ENCODE data around the gene ASB5.
"Not testable (repeated sequence)": the region's sequence is repeated elsewhere in the genome, so short reads cannot be mapped to it uniquely, and the experiment has no call there.

The ASB5 gene

DNA sequence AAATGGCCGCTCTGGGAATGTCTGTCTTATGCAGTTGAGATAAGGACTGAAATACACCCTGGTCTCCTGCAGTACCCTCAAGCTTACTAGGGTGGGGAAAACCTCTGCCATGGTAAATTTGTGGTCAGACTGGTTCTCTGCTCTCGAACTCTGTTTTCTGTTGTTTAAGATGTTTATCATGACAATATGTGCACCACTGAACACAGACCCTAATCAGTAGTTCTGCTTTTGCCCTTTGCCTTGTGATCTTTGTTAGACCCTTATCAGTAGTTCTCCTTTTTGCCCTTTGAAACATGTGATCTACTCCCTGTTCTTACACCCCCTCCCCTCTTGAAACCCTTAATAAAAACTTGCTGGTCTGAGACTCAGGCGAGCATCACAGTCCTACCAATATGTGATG, 56.7 kb downstream of the ASB5 start:
- H3K4me1 ChIP-seq (ENCODE audit: insufficient read depth, low read length); H3K4me3 ChIP-seq (ENCODE audit: low read length); H3K27me3 ChIP-seq (ENCODE audit: insufficient read depth, low read length); H3K27ac ChIP-seq (ENCODE audit: low read length); H3K36me3 ChIP-seq (ENCODE audit: insufficient read depth, low read depth, low read length); H3K9me3 ChIP-seq (ENCODE audit: insufficient read depth, low read depth, low read length); H3K9ac ChIP-seq (ENCODE audit: low read depth, low read length): not testable (repeated sequence)

DNA sequence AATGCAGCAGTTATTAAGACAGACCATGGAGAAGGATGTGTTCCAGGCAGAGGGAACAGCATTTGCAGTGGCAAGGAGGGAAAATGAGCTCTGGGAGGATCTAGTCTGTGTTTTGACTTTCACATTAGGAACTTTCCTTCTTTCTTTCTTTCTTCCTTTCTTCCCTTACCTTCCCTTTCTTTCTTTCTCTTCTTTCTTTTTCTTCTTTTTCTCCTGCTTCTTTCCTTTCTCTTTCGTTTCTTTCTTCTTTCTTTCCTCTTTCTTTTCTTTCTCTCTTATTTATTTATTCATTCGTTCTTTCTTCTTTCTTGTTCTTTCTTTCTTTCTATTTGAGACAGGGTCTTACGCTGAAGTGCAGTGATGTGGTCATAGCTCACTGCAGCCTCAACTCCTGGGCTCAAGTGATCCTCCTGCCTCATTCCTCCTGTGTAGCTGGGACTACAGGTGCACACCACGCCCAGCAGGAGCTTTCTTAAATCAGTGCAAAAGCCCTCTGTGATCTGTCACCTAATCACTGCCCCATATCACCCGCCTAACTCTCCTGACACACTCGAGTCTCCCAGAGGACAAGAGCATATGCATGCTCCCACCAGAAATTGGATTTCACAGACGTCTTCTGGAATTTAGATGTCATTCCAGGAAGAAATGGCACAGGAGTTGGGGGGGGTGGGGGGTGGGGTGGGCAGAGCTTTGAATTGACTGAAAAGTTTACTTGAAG, 58.3 kb downstream of the ASB5 start:
- Histone ChIP-seq H3K27me3 (ENCODE audit: insufficient read depth, low read length) (no peaks in the 10 kb centered on the region), H3K9ac (ENCODE audit: low read depth, low read length) (no peak overlapping the region), H3K4me3 (ENCODE audit: low read length) (no peak overlapping the region), H3K27ac (ENCODE audit: low read length) (no peak overlapping the region), H3K36me3 (ENCODE audit: insufficient read depth, low read depth, low read length) (no peaks in the 10 kb centered on the region), H3K9me3 (ENCODE audit: insufficient read depth, low read depth, low read length) (no peaks in the 10 kb centered on the region), H3K4me1 (ENCODE audit: insufficient read depth, low read length) (no peaks in the 10 kb centered on the region)

DNA sequence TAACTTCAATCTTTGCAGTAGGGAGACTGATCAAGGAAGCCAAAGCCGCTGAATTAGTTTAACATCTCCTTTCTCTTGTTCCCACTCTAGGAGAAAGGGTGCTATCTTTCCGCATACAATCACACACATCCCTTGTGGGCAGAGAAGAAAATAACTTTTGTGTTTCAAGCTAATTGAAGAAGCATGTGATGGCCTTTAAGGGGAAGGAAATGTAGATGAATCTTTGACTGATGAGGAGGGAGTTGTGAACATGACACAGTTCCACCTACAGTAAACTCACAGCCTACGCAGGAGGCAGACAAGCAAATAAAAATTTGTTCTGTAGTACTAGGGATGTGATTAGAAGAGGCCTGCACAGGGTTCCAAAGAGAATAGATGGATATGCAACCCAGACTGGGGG, 58.9 kb downstream of the ASB5 start:
- Histone ChIP-seq H3K9ac (ENCODE audit: low read depth, low read length) (no peak overlapping the region), H3K4me1 (ENCODE audit: insufficient read depth, low read length) (no peaks in the 10 kb centered on the region), H3K27ac (ENCODE audit: low read length) (no peak overlapping the region), H3K27me3 (ENCODE audit: insufficient read depth, low read length) (no peaks in the 10 kb centered on the region), H3K36me3 (ENCODE audit: insufficient read depth, low read depth, low read length) (no peaks in the 10 kb centered on the region), H3K4me3 (ENCODE audit: low read length) (no peak overlapping the region), H3K9me3 (ENCODE audit: insufficient read depth, low read depth, low read length) (no peaks in the 10 kb centered on the region)

- Histone ChIP-seq H3K4me3 (ENCODE audit: low read length) (no peak overlapping the region), H3K9me3 (ENCODE audit: insufficient read depth, low read depth, low read length) (no peaks in the 10 kb centered on the region), H3K4me1 (ENCODE audit: insufficient read depth, low read length) (no peaks in the 10 kb centered on the region), H3K27me3 (ENCODE audit: insufficient read depth, low read length) (no peaks in the 10 kb centered on the region), H3K36me3 (ENCODE audit: insufficient read depth, low read depth, low read length) (no peaks in the 10 kb centered on the region), H3K27ac (ENCODE audit: low read length) (no peak overlapping the region), H3K9ac (ENCODE audit: low read depth, low read length) (no peak overlapping the region)
Observed at GRCh38 chr4:176209535-176209934, 59.5 kb downstream of the ASB5 start.

GRCh38 chr4:176207839-176208238, 61.2 kb downstream of the ASB5 start:
- Histone ChIP-seq H3K27me3 (ENCODE audit: insufficient read depth, low read length) (no peaks in the 10 kb centered on the region), H3K9me3 (ENCODE audit: insufficient read depth, low read depth, low read length) (no peaks in the 10 kb centered on the region), H3K4me1 (ENCODE audit: insufficient read depth, low read length) (no peaks in the 10 kb centered on the region), H3K27ac (ENCODE audit: low read length) (no peak overlapping the region), H3K4me3 (ENCODE audit: low read length) (no peak overlapping the region), H3K36me3 (ENCODE audit: insufficient read depth, low read depth, low read length) (no peaks in the 10 kb centered on the region), H3K9ac (ENCODE audit: low read depth, low read length) (no peak overlapping the region)

DNA sequence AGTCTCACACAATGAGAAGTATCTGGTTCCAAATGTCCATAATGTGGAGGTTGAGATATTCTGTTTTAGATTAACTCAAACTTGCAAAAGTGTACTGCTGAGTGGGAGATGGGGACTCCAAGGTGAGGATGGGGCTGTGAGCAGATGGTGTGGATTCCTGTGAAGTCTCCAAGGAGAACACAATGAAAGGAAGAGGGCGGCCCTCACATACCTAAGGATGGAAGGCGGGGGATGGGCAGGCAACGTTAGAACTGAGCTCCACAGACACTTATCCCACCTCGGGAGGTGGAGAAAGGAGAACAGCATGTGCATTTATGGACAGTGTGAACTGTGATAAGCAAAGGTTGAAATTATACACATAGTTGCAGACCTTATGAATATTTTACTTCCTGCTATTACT, 63.7 kb downstream of the ASB5 start:
- Histone ChIP-seq H3K36me3 (ENCODE audit: insufficient read depth, low read depth, low read length) (no peaks in the 10 kb centered on the region), H3K9me3 (ENCODE audit: insufficient read depth, low read depth, low read length) (no peaks in the 10 kb centered on the region), H3K27ac (ENCODE audit: low read length) (no peak overlapping the region), H3K9ac (ENCODE audit: low read depth, low read length) (no peak overlapping the region), H3K4me1 (ENCODE audit: insufficient read depth, low read length) (no peaks in the 10 kb centered on the region), H3K4me3 (ENCODE audit: low read length) (no peak overlapping the region), H3K27me3 (ENCODE audit: insufficient read depth, low read length) (no peaks in the 10 kb centered on the region)

GRCh38 chr4:176198316-176198903, 70.6 kb downstream of the ASB5 start:
- Histone ChIP-seq H3K9me3 (ENCODE audit: insufficient read depth, low read depth, low read length) (no peaks in the 10 kb centered on the region), H3K4me3 (ENCODE audit: low read length) (no peak overlapping the region), H3K4me1 (ENCODE audit: insufficient read depth, low read length) (peaks cover 5% of the 10 kb centered on the region; the same call in 1 of the 2 replicates), H3K27me3 (ENCODE audit: insufficient read depth, low read length) (no peaks in the 10 kb centered on the region), H3K27ac (ENCODE audit: low read length) (no peak overlapping the region), H3K9ac (ENCODE audit: low read depth, low read length) (no peak overlapping the region), H3K36me3 (ENCODE audit: insufficient read depth, low read depth, low read length) (no peaks in the 10 kb centered on the region)

DNA sequence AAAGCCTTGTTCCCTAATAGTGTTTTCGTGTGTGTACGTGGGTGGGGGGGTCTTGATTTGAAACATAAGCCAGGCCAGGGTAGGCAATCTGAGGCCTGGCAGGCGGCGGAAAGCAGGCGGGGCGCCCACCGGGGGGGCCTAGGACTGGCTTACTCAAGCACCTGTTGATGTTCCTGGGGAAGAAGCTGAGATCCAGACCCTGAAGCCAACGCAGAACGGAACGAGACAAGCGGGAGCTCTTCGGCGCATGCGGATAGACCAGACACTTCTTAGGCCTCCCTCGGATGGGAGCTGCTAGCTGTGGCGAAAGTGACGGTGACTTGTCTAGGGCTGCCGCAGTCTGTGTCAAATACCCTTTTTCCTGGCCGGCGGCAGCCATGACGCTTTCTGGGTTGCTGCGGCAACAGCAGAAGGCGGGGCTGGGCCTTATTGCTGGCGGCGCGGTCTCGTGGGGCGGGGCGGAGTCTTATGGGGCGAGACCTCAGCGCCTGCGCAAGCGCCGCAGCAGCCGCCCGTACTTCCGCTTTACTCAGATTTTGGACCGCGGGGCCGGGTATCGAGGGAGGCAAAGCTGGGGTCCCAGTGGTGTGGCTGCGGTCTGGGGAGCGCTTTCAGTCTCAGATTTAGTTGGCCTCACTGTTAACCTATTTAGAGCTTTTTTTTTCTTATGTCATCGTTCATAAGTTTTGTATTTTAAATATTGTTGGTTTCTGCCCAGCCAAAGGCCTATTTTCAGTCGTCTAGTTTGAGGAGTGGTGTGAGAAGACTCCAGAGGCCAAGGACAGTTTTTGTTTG, 73.6 kb downstream of the ASB5 start, which contains the start of gene SPATA4:
TSS of gene SPATA4 (minus strand) at position 402 of the 795 bp plus-strand sequence. CDS start at position 379, 23 bp downstream.
- peak within 1 kb of the TSS; percentile 82; the same call in 1 of the 2 replicates for H3K9ac ChIP-seq (ENCODE audit: low read depth, low read length)

GRCh38 chr4:176193938-176194337, 75.1 kb downstream of the ASB5 start:
- Histone ChIP-seq H3K27ac (ENCODE audit: low read length) (no peak overlapping the region), H3K4me3 (ENCODE audit: low read length) (no peak overlapping the region), H3K9ac (ENCODE audit: low read depth, low read length) (no peak overlapping the region)

More for the DNA sequence above, 73.6 kb downstream of the ASB5 start, which contains the start of gene SPATA4:
- peaks cover 15% of the 10 kb centered on the region for H3K4me1 ChIP-seq (ENCODE audit: insufficient read depth, low read length)
- peak within 1 kb of the TSS; percentile 32 for H3K27ac ChIP-seq (ENCODE audit: low read length)
- peak within 1 kb of the TSS; percentile 90 for H3K4me3 ChIP-seq (ENCODE audit: low read length)
- H3K9me3 ChIP-seq (ENCODE audit: insufficient read depth, low read depth, low read length): no peaks in the 10 kb centered on the region
- no peaks in the 10 kb centered on the region for H3K36me3 ChIP-seq (ENCODE audit: insufficient read depth, low read depth, low read length)
- no peaks in the 10 kb centered on the region for H3K27me3 ChIP-seq (ENCODE audit: insufficient read depth, low read length)

DNA sequence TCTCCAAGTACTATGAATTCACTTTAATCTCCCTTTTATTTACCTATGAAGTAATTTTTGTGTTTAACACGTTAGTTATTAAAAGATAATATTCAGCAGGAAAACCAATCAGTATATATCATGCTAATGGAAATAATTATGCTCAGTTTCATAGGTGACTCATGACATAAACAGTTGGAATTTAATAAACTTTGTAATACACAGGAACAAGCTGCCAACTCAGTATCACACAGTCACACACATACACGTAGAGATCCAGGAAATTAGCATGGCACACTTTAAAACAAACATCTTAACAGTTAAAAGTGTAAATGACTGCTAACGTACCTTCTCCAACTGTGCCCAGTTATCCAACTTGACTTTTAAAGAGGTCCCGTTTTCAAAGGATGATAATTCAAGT, 75.9 kb downstream of the ASB5 start:
- no peak overlapping the region for H3K27ac ChIP-seq (ENCODE audit: low read length)
- no peaks in the 10 kb centered on the region for H3K36me3 ChIP-seq (ENCODE audit: insufficient read depth, low read depth, low read length)
- H3K4me1 ChIP-seq (ENCODE audit: insufficient read depth, low read length): peaks cover 15% of the 10 kb centered on the region
- H3K27me3 ChIP-seq (ENCODE audit: insufficient read depth, low read length): no peaks in the 10 kb centered on the region
- no peak overlapping the region for H3K9ac ChIP-seq (ENCODE audit: low read depth, low read length)
- no peaks in the 10 kb centered on the region for H3K9me3 ChIP-seq (ENCODE audit: insufficient read depth, low read depth, low read length)
- H3K4me3 ChIP-seq (ENCODE audit: low read length): no peak overlapping the region

More at GRCh38 chr4:176193938-176194337, 75.1 kb downstream of the ASB5 start:
- H3K9me3 ChIP-seq (ENCODE audit: insufficient read depth, low read depth, low read length): no peaks in the 10 kb centered on the region
- no peaks in the 10 kb centered on the region for H3K36me3 ChIP-seq (ENCODE audit: insufficient read depth, low read depth, low read length)
- H3K4me1 ChIP-seq (ENCODE audit: insufficient read depth, low read length): peaks cover 15% of the 10 kb centered on the region
- no peaks in the 10 kb centered on the region for H3K27me3 ChIP-seq (ENCODE audit: insufficient read depth, low read length)

GRCh38 chr4:176191974-176192373, 77.0 kb downstream of the ASB5 start:
- H3K36me3 ChIP-seq (ENCODE audit: insufficient read depth, low read depth, low read length): no peaks in the 10 kb centered on the region
- H3K27ac ChIP-seq (ENCODE audit: low read length): no peak overlapping the region
- peaks cover 20% of the 10 kb centered on the region for H3K4me1 ChIP-seq (ENCODE audit: insufficient read depth, low read length)
- no peak overlapping the region for H3K9ac ChIP-seq (ENCODE audit: low read depth, low read length)
- H3K9me3 ChIP-seq (ENCODE audit: insufficient read depth, low read depth, low read length): no peaks in the 10 kb centered on the region
- no peak overlapping the region for H3K4me3 ChIP-seq (ENCODE audit: low read length)
- no peaks in the 10 kb centered on the region for H3K27me3 ChIP-seq (ENCODE audit: insufficient read depth, low read length)
